K562 (cell line): Measurements from ENCODE around the gene NOTCH1.

ENCODE experiments used
- ETS1 ChIP-seq: conservative IDR thresholded peaks from 2 replicates; pipeline ENCODE4 v1.6.1; 2011; ENCODE audit warnings: low read depth, mild to moderate bottlenecking, low read length; ENCODE audit not compliant: control insufficient read depth
- FOXA1 ChIP-seq: fragments of 450-650 bp; IDR thresholded peaks from 2 replicates; pipeline ENCODE4 v1.6.1; 2016; ENCODE audit warnings: mild to moderate bottlenecking, borderline replicate concordance
- POLR2A ChIP-seq: fragments of 450-650 bp; conservative IDR thresholded peaks from 2 replicates; pipeline ENCODE4 v1.6.1; 2016
- PTRF ChIP-seq: fragments of 450-650 bp; IDR thresholded peaks from 2 replicates; pipeline ENCODE4 v1.6.1; 2016; ENCODE audit warnings: mild to moderate bottlenecking, missing genetic modification characterization, missing compliant biosample characterization
- THAP7 ChIP-seq: fragments of 250-450 bp; sonication (Bioruptor Pico); IDR thresholded peaks from 2 replicates; pipeline ENCODE4 v1.5.0; 2021

- no peak for TF ChIP-seq PTRF
- no peak for TF ChIP-seq THAP7 (CRISPR knock-in tag)
- TF ChIP-seq FOXA1: no peak
- no peak for TF ChIP-seq ETS1
- no peak; the same call in 1 of the 2 replicates for TF ChIP-seq POLR2A
These were observed 51.8 kb downstream of the NOTCH1 start for GRCh38 chr9:136494012-136494411.
